ENCODE measurements around the gene OLIG1.

- TF ChIP-seq CTCF (IDR thresholded peaks at IDR 0.05) = no peak
- no peak for TF ChIP-seq POLR2A (IDR thresholded peaks at IDR 0.05)
Measured at GRCh38 chr21:33022489-33022827, 47.5 kb upstream of the OLIG1 start.

Data from testis (tissue), 2 donors.